GM19395 (cell line): ENCODE measurements around the gene MBP.
"Not testable (repeated sequence)": the region's sequence is repeated elsewhere in the genome, so short reads cannot be mapped to it uniquely, and the experiment has no call there.

Source experiments
- ATAC-seq: cut with Tn5 transposase; IDR thresholded peaks from one replicate; pipeline ENCODE4 v1.9.1; 2021; ENCODE audit warnings: mild to moderate bottlenecking, moderate library complexity; ENCODE audit not compliant: unreplicated experiment

Gene MBP

GRCh38 chr18:76958692-76959341 lies 173.8 kb downstream of the MBP start:
- ATAC-seq, result no peak

GRCh38 chr18:76957384-76958355 lies 174.9 kb downstream of the MBP start:
- no peak for ATAC-seq

GRCh38 chr18:76956648-76957047 lies 175.9 kb downstream of the MBP start:
- ATAC-seq, result no peak

GRCh38 chr18:76955524-76956170 lies 176.9 kb downstream of the MBP start:
- no peak for ATAC-seq

DNA sequence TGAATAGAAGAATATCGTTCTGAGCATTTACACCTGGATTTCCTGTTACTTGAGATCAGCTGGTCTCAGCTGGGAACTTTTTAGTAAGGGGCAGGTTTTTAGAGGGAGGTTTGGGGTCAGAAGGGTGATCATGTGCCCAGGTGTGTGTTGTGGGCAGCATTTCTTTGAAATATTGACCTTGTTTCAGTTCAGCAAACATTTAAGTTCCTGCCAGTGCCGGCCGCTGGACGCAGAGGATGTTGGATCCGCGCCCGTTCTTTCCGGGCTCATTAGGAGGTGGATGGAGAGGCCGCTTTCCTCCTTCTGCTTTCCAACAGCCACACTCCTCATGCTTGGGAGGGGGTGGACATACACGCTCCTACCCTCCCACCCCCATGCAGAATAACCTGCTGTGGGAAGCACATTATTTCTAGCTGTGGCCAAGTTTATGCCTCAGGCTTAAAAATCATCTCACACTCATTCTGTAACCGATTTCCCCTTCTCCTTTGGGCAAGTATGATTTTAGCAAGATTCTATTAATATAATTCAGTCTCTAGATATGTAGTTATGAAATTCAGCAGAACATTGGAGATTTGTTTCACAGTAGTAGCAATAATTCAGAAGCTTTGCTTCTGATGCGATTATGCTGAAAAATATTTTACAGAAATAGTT lies 178.9 kb downstream of the MBP start:
- no peak for ATAC-seq

DNA sequence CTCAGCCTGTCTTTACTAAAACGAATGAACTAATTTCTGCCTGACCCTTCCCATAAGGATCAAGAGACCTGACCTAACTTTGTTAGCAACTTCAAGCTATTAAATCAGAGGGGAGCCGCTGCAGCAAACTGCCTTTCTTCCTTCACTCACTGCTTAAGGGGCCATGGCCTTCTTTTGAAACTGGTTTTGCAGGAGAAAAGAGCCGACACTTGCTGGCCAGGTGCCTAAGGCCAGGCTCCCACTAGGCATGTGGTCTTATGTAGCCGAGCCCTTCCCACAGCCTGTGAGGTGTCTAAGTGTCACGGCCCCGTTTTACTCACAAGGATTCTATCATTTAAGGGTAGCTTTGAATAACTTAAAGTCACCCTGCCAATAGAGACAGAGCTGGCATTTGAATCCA lies 179.4 kb downstream of the MBP start:
- no peak for ATAC-seq

GRCh38 chr18:76952747-76953146 lies 179.8 kb downstream of the MBP start:
- ATAC-seq, result no peak

- ATAC-seq, result no peak
These were observed 180.9 kb downstream of the MBP start for GRCh38 chr18:76951456-76952247.

- ATAC-seq, result no peak
These were observed 184.2 kb downstream of the MBP start for GRCh38 chr18:76948345-76948744.

DNA sequence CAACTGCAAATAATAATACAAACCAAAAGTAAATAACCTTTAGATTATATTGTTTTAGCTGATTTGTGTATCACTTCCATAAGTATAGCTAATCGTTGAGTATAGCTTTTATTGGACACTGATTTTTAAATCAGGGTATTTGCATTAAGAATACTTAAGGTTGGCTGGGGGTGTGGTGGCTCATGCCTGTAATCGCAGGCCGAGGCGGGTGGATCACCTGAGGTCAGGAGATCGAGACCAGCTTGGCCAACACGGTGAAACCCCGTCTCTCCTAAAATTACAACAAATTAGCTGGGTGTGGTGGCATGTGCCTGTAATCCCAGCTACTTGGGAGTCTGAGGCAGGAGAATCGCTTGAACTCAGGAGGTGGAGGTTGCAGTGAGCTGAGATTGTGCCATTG lies 188.2 kb downstream of the MBP start:
- not testable (repeated sequence) for ATAC-seq

- ATAC-seq, result no peak
These were observed 188.8 kb downstream of the MBP start for GRCh38 chr18:76943542-76944339.

DNA sequence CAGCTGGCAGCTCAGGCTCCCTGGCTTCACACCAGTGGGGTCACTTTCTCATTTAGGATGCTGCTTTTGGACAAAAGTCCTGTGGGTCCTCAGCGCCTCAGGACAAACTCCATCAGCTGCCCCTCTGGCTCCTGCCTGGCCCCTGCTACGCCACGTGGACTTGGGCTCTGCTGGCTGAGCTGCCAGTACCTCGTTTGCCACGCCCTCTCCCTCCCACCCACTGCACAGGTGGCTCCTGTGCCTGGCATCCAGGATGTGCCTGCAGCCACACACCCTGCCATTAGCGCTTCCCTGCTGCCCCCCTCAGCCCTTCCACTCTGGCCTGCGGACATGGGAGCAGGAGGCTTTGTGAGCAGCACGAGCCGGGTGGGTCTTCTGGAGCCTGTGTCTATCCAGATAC lies 191.3 kb downstream of the MBP start:
- ATAC-seq, result no peak

GRCh38 chr18:76938619-76939018 lies 194.0 kb downstream of the MBP start:
- no peak for ATAC-seq

GRCh38 chr18:76937597-76937996 lies 195.0 kb downstream of the MBP start:
- no peak for ATAC-seq

GRCh38 chr18:76936877-76937276 lies 195.7 kb downstream of the MBP start:
- no peak for ATAC-seq

DNA sequence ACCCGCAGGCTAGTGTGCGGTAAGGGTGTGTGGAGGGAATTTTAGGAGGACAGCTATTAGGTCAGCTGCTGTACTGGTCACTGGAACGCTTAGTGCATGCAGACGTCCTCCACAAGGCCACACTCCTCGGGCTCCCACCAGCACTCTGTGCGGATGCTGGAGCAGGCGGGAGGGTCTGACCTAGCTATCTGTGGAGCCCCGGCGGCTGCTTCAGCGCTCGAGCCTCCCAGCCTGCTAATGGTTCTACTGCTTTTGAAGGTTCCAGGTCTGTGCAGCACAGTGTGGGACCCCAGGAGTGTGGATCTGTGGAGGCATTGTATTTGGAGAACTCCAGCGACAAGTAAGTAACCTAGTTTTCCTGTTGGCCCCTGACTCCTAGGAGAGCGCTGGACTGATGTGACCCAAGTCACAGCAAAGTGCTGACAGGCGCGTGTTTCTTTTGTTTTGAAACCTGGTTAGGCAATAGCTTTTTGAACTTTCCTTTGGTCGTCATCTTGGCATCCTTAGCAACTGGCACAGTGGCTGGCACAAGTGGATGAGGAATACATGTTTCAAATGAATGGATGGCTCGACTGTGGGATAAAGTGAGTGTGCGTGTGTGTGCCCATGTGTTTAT lies 196.8 kb downstream of the MBP start:
- ATAC-seq, result no peak

- ATAC-seq, result no peak
These were observed 200.4 kb downstream of the MBP start for GRCh38 chr18:76932026-76932819.

DNA sequence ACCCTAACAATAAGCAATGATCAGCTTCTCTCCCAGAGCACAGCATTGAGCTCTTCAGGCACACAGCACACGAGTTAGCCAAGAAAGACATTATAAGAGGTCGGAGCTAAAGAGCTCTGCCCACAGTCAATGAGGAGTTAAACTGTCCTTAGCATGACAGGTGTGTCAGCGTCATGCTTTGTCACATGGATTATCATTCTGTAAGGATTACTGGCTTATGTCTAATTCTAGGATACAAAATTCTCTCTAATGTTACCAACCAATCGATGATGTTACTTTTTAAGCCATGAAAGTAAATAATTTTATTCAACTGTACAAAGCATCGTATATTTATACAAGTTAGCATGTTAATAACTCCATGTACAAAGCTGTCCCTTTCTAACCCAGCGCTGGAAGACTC lies 201.4 kb downstream of the MBP start:
- no peak for ATAC-seq
